WTC11 (cell line): ENCODE data around the gene OR4D2. TPM values are rescaled to one million over a fixed set of nuclear protein-coding genes. Genes with fewer than 3 reads are reported as not detected.

Experiments
- ATAC-seq: fragments of 200-7000 bp; cut with Tn5 transposase; 2 replicates; pipeline ENCODE4 v1.10.0; 2021; ENCODE audit warnings: mild to moderate bottlenecking, moderate library complexity
- CTCF ChIA-PET: fragments of 300-600 bp; sonication (Branson Sonifier 250); formaldehyde crosslinking; loops from one replicate; lab custom pipeline; 2021; ENCODE audit warnings: antibody characterized with exemption; lab: Charles Lee
- POLR2A ChIA-PET: fragments of 350-600 bp; sonication (Branson Sonifier 250); formaldehyde crosslinking; loops from one replicate; lab custom pipeline; 2021; ENCODE audit warnings: antibody characterized with exemption; lab: Charles Lee
- DNase-seq: peaks from one replicate; pipeline ENCODE4 v3.0.0; 2021; ENCODE audit warnings: low spot score
- H3K27ac Mint-ChIP-seq: 2 replicates; pipeline ENCODE4 v1.8.0; 2021; ENCODE audit warnings: mixed read lengths
- H3K27me3 Mint-ChIP-seq: 2 replicates; pipeline ENCODE4 v1.8.0; 2021; ENCODE audit warnings: low read depth, mild to moderate bottlenecking, moderate library complexity, mixed read lengths
- H3K36me3 Mint-ChIP-seq: 2 replicates; pipeline ENCODE4 v1.8.0; 2021; ENCODE audit warnings: mixed read lengths
- H3K4me1 Mint-ChIP-seq: 2 replicates; pipeline ENCODE4 v1.8.0; 2022; ENCODE audit warnings: mixed read lengths
- H3K4me3 Mint-ChIP-seq: 2 replicates; pipeline ENCODE4 v1.8.0; 2021; ENCODE audit warnings: mild to moderate bottlenecking, moderate library complexity, mixed read lengths
- H3K9me3 Mint-ChIP-seq: 2 replicates; pipeline ENCODE4 v1.8.0; 2021; ENCODE audit warnings: mixed read lengths
- ARID4B ChIP-seq: sonication (generic); formaldehyde crosslinking; IDR thresholded peaks from 2 replicates; pipeline ENCODE4 v1.8.0; 2023; ENCODE audit warnings: missing genetic modification reagents, mild to moderate bottlenecking, borderline replicate concordance
- CBFB ChIP-seq: sonication (generic); formaldehyde crosslinking; IDR thresholded peaks from 2 replicates; pipeline ENCODE4 v1.8.1; 2022; ENCODE audit warnings: mild to moderate bottlenecking, low read depth, missing genetic modification reagents
- E2F1 ChIP-seq: sonication (generic); formaldehyde crosslinking; IDR thresholded peaks from 2 replicates; pipeline ENCODE4 v1.8.0; 2022; ENCODE audit warnings: mild to moderate bottlenecking, missing genetic modification reagents
- E2F5 ChIP-seq: sonication (generic); formaldehyde crosslinking; IDR thresholded peaks from 2 replicates; pipeline ENCODE4 v1.8.1; 2022; ENCODE audit warnings: mild to moderate bottlenecking, moderate library complexity, missing genetic modification reagents
- GTF2I ChIP-seq: fragments of 250-450 bp; sonication (Bioruptor Pico); conservative IDR thresholded peaks from 2 replicates; pipeline ENCODE4 v1.4.0; 2021; ENCODE audit warnings: mild to moderate bottlenecking
- JUN ChIP-seq: sonication (generic); formaldehyde crosslinking; IDR thresholded peaks from 2 replicates; pipeline ENCODE4 v1.8.0; 2023; ENCODE audit warnings: mild to moderate bottlenecking, missing genetic modification reagents
- MAX ChIP-seq: sonication (generic); formaldehyde crosslinking; IDR thresholded peaks from 2 replicates; pipeline ENCODE4 v1.8.0; 2022; ENCODE audit warnings: mild to moderate bottlenecking, missing genetic modification reagents
- MXD4 ChIP-seq: fragments of 250-450 bp; sonication (Bioruptor Pico); IDR thresholded peaks from 2 replicates; pipeline ENCODE4 v1.8.0; 2021; ENCODE audit warnings: mild to moderate bottlenecking, moderate library complexity, borderline replicate concordance
- NR2C2 ChIP-seq: sonication (generic); formaldehyde crosslinking; IDR thresholded peaks from 2 replicates; pipeline ENCODE4 v1.8.0; 2022; ENCODE audit warnings: mild to moderate bottlenecking, missing genetic modification reagents
- RORB ChIP-seq: fragments of 250-450 bp; sonication (Bioruptor Pico); IDR thresholded peaks from 2 replicates; pipeline ENCODE4 v1.9.0; 2021; ENCODE audit warnings: mild to moderate bottlenecking
- TEAD1 ChIP-seq: sonication (generic); formaldehyde crosslinking; IDR thresholded peaks from 2 replicates; pipeline ENCODE4 v1.8.0; 2022; ENCODE audit warnings: mild to moderate bottlenecking, missing genetic modification reagents
- TP53 ChIP-seq: sonication (generic); formaldehyde crosslinking; IDR thresholded peaks from 2 replicates; pipeline ENCODE4 v1.8.1; 2023; ENCODE audit warnings: mild to moderate bottlenecking, missing genetic modification reagents
- USF1 ChIP-seq: sonication (generic); formaldehyde crosslinking; IDR thresholded peaks from 2 replicates; pipeline ENCODE4 v1.8.0; 2022; ENCODE audit warnings: mild to moderate bottlenecking, missing genetic modification reagents
- ZBTB21 ChIP-seq: sonication (generic); formaldehyde crosslinking; IDR thresholded peaks from 2 replicates; pipeline ENCODE4 v1.8.1; 2023; ENCODE audit warnings: mild to moderate bottlenecking, missing genetic modification reagents, borderline replicate concordance
- ZNF121 ChIP-seq: sonication (generic); formaldehyde crosslinking; IDR thresholded peaks from 2 replicates; pipeline ENCODE4 v1.8.0; 2023; ENCODE audit warnings: missing genetic modification reagents
- ZNF232 ChIP-seq: sonication (generic); formaldehyde crosslinking; IDR thresholded peaks from 2 replicates; pipeline ENCODE4 v1.8.0; 2022; ENCODE audit warnings: mild to moderate bottlenecking, missing genetic modification reagents
- total RNA-seq: library from RNA; stranded (reverse); gene quantifications from 3 replicates; pipeline ENCODE4 v1.2.3, GENCODE V29; 2021
- TF ChIP-seq, protein P1 (sequence below): fragments of 250-450 bp; sonication (Bioruptor Pico); IDR thresholded peaks from 2 replicates; pipeline ENCODE4 v1.9.0; 2021; ENCODE audit warnings: mild to moderate bottlenecking
- TF ChIP-seq, protein P2 (sequence below): sonication (generic); formaldehyde crosslinking; conservative IDR thresholded peaks from 2 replicates; pipeline ENCODE4 v1.8.1; 2022; ENCODE audit warnings: mild to moderate bottlenecking, missing genetic modification reagents
- TF ChIP-seq, protein P3 (sequence below): sonication (generic); formaldehyde crosslinking; IDR thresholded peaks from 2 replicates; pipeline ENCODE4 v1.8.0; 2022; ENCODE audit warnings: mild to moderate bottlenecking, missing genetic modification reagents
- TF ChIP-seq, protein P4 (sequence below): sonication (generic); formaldehyde crosslinking; conservative IDR thresholded peaks from 2 replicates; pipeline ENCODE4 v1.8.1; 2023; ENCODE audit warnings: mild to moderate bottlenecking, low read depth, missing genetic modification reagents, moderate library complexity
- TF ChIP-seq, protein P5 (sequence below): sonication (generic); formaldehyde crosslinking; IDR thresholded peaks from 2 replicates; pipeline ENCODE4 v1.8.1; 2023; ENCODE audit warnings: mild to moderate bottlenecking, moderate library complexity, missing genetic modification reagents

Gene OR4D2
- total RNA-seq, 1 experiment from 2014 or later: not detected

- peaks cover 30% of the 10 kb centered on the region for H3K27me3 Mint-ChIP-seq
- peak within 1 kb of the TSS; percentile 92 for H3K27ac Mint-ChIP-seq
- H3K4me3 Mint-ChIP-seq: peak within 1 kb of the TSS; percentile 93
- ATAC-seq: peak; percentile 100
- ChIA-PET CTCF (interaction anchor here (0.5 to 3.0 kb wide), 20 partner anchors 9 to 257 kb away, joined by 3 to 29 read pairs (median 4); partner anchors contain the start of gene LPO), POLR2A (interaction anchor here (1.2 kb wide), 1 partner anchor 198 kb away, joined by 7 read pairs; the partner anchor contains the start of gene RNF43)
- no peaks in the 10 kb centered on the region for H3K9me3 Mint-ChIP-seq
- no peaks in the 10 kb centered on the region; the same call in 1 of the 2 replicates for H3K36me3 Mint-ChIP-seq
- DNase-seq: peak; percentile 97
- peaks cover 9% of the 10 kb centered on the region for H3K4me1 Mint-ChIP-seq
- peak; percentile 85; the same call in 1 of the 2 replicates for TF ChIP-seq ZNF232 (CRISPR knock-in tag)
- peak; percentile 79; the same call in 1 of the 2 replicates for TF ChIP-seq ARID4B (CRISPR knock-in tag)
- no peak for TF ChIP-seq NR2C2 (CRISPR knock-in tag)
- TF ChIP-seq JUN (CRISPR knock-in tag): no peak
- TF ChIP-seq E2F1 (CRISPR knock-in tag): no peak
- TF ChIP-seq, protein P1, sequence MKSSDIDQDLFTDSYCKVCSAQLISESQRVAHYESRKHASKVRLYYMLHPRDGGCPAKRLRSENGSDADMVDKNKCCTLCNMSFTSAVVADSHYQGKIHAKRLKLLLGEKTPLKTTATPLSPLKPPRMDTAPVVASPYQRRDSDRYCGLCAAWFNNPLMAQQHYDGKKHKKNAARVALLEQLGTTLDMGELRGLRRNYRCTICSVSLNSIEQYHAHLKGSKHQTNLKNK (CRISPR knock-in tag): no peak
- TF ChIP-seq MXD4: no peak
- TF ChIP-seq, protein P2, sequence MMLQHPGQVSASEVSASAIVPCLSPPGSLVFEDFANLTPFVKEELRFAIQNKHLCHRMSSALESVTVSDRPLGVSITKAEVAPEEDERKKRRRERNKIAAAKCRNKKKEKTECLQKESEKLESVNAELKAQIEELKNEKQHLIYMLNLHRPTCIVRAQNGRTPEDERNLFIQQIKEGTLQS (CRISPR knock-in tag): no peak
- TF ChIP-seq RORB (CRISPR knock-in tag): no peak
- no peak for TF ChIP-seq ZNF121 (CRISPR knock-in tag)
- TF ChIP-seq TEAD1 (CRISPR knock-in tag): no peak; the same call in 1 of the 2 replicates
- TF ChIP-seq ZBTB21: no peak
- TF ChIP-seq, protein P3, sequence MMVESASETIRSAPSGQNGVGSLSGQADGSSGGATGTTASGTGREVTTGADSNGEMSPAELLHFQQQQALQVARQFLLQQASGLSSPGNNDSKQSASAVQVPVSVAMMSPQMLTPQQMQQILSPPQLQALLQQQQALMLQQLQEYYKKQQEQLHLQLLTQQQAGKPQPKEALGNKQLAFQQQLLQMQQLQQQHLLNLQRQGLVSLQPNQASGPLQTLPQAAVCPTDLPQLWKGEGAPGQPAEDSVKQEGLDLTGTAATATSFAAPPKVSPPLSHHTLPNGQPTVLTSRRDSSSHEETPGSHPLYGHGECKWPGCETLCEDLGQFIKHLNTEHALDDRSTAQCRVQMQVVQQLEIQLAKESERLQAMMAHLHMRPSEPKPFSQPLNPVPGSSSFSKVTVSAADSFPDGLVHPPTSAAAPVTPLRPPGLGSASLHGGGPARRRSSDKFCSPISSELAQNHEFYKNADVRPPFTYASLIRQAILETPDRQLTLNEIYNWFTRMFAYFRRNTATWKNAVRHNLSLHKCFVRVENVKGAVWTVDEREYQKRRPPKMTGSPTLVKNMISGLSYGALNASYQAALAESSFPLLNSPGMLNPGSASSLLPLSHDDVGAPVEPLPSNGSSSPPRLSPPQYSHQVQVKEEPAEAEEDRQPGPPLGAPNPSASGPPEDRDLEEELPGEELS (CRISPR knock-in tag): peak; percentile 51; the same call in 1 of the 2 replicates
- no peak for TF ChIP-seq USF1
- TF ChIP-seq GTF2I: no peak
- peak; percentile 71; the same call in 1 of the 2 replicates for TF ChIP-seq E2F5 (CRISPR knock-in tag)
- TF ChIP-seq, protein P4, sequence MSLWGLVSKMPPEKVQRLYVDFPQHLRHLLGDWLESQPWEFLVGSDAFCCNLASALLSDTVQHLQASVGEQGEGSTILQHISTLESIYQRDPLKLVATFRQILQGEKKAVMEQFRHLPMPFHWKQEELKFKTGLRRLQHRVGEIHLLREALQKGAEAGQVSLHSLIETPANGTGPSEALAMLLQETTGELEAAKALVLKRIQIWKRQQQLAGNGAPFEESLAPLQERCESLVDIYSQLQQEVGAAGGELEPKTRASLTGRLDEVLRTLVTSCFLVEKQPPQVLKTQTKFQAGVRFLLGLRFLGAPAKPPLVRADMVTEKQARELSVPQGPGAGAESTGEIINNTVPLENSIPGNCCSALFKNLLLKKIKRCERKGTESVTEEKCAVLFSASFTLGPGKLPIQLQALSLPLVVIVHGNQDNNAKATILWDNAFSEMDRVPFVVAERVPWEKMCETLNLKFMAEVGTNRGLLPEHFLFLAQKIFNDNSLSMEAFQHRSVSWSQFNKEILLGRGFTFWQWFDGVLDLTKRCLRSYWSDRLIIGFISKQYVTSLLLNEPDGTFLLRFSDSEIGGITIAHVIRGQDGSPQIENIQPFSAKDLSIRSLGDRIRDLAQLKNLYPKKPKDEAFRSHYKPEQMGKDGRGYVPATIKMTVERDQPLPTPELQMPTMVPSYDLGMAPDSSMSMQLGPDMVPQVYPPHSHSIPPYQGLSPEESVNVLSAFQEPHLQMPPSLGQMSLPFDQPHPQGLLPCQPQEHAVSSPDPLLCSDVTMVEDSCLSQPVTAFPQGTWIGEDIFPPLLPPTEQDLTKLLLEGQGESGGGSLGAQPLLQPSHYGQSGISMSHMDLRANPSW: no peak
- TF ChIP-seq, protein P5, sequence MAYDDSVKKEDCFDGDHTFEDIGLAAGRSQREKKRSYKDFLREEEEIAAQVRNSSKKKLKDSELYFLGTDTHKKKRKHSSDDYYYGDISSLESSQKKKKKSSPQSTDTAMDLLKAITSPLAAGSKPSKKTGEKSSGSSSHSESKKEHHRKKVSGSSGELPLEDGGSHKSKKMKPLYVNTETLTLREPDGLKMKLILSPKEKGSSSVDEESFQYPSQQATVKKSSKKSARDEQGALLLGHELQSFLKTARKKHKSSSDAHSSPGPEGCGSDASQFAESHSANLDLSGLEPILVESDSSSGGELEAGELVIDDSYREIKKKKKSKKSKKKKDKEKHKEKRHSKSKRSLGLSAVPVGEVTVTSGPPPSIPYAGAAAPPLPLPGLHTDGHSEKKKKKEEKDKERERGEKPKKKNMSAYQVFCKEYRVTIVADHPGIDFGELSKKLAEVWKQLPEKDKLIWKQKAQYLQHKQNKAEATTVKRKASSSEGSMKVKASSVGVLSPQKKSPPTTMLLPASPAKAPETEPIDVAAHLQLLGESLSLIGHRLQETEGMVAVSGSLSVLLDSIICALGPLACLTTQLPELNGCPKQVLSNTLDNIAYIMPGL: peak; percentile 69; the same call in 1 of the 2 replicates
- TF ChIP-seq CBFB: no peak
- TF ChIP-seq TP53 (CRISPR knock-in tag): no peak
- TF ChIP-seq MAX (CRISPR knock-in tag): peak; percentile 92
These were observed 52.4 kb downstream of the OR4D2 start, which contains the start of gene MKS1 for GRCh38 chr17:58219007-58219788. TSS of gene MKS1 (minus strand) at chr17:58219255. CDS start at chr17:58219230, 25 bp downstream.
